Stimulated activated CD4-positive, alpha-beta T cell treated with anti-CD3 and anti-CD28 coated beads, Interleukin-4, amount 100 ng/mL, for 24 hours (primary cell): Measurements from ENCODE around the gene ETV6.

Experiments
- DNase-seq: peaks from one replicate; pipeline ENCODE4 v3.0.0-alpha.2; 2020

The ETV6 gene

GRCh38 chr12:11746024-11746771 lies 96.7 kb downstream of the ETV6 start:
- DNase-seq, result no peak

GRCh38 chr12:11746940-11747716 lies 97.7 kb downstream of the ETV6 start:
- no peak for DNase-seq

GRCh38 chr12:11747969-11748368 lies 98.5 kb downstream of the ETV6 start:
- no peak for DNase-seq

- DNase-seq, result no peak
Observed at GRCh38 chr12:11748903-11749302, 99.4 kb downstream of the ETV6 start.

GRCh38 chr12:11749943-11750690 lies 100.6 kb downstream of the ETV6 start:
- DNase-seq, result no peak

GRCh38 chr12:11752403-11753149 lies 103.1 kb downstream of the ETV6 start:
- no peak for DNase-seq

GRCh38 chr12:11753150-11753499 lies 103.7 kb downstream of the ETV6 start:
- DNase-seq, result no peak

GRCh38 chr12:11753826-11754225 lies 104.4 kb downstream of the ETV6 start:
- DNase-seq, result no peak

- no peak for DNase-seq
Observed at GRCh38 chr12:11754256-11754655, 104.8 kb downstream of the ETV6 start.

- no peak for DNase-seq
Observed at GRCh38 chr12:11755302-11755930, 105.9 kb downstream of the ETV6 start.

GRCh38 chr12:11756022-11756421 lies 106.5 kb downstream of the ETV6 start:
- DNase-seq, result no peak

- DNase-seq, result no peak
Observed at GRCh38 chr12:11756523-11756922, 107.0 kb downstream of the ETV6 start.

GRCh38 chr12:11757095-11757494 lies 107.6 kb downstream of the ETV6 start:
- DNase-seq, result no peak

GRCh38 chr12:11757531-11757930 lies 108.1 kb downstream of the ETV6 start:
- no peak for DNase-seq

GRCh38 chr12:11758087-11758486 lies 108.6 kb downstream of the ETV6 start:
- DNase-seq, result no peak

- DNase-seq, result no peak
Observed at GRCh38 chr12:11758510-11759493, 109.3 kb downstream of the ETV6 start.

GRCh38 chr12:11759494-11759878 lies 110.0 kb downstream of the ETV6 start:
- DNase-seq, result no peak

- no peak for DNase-seq
Observed at GRCh38 chr12:11759899-11760298, 110.4 kb downstream of the ETV6 start.

- no peak for DNase-seq
Observed at GRCh38 chr12:11761869-11762567, 112.5 kb downstream of the ETV6 start.

- peak; percentile 20 for DNase-seq
Observed at GRCh38 chr12:11762723-11763326, 113.4 kb downstream of the ETV6 start.
